Osteoblast (primary cell): ENCODE data around the gene MYMK. TPM values are rescaled to one million over a fixed set of nuclear protein-coding genes. Genes with fewer than 3 reads are reported as not detected.

Experiments
- DNase-seq: peaks from one replicate; pipeline ENCODE4 v3.0.0; 2011; ENCODE audit warnings: low spot score, mixed read lengths; ENCODE audit not compliant: insufficient read length; ENCODE audit errors: missing footprints
- H2AFZ ChIP-seq: 2 replicates; pipeline ENCODE4 v1.6.0; 2011; ENCODE audit warnings: mild to moderate bottlenecking, low read length
- H3K27ac ChIP-seq: 2 replicates; pipeline ENCODE4 v1.5.1; 2011; ENCODE audit warnings: mild to moderate bottlenecking, low read depth, low read length, moderate library complexity
- H3K27me3 ChIP-seq: 2 replicates; pipeline ENCODE4 v1.6.0; 2012; ENCODE audit warnings: mild to moderate bottlenecking, control low read depth, inconsistent platforms, low read length, moderate library complexity; ENCODE audit not compliant: insufficient read depth
- H3K36me3 ChIP-seq: 2 replicates; pipeline ENCODE4 v1.5.1; 2011; ENCODE audit warnings: mild to moderate bottlenecking, low read length, control low read depth, moderate library complexity; ENCODE audit not compliant: insufficient read depth
- H3K4me1 ChIP-seq: 2 replicates; pipeline ENCODE4 v1.5.1; 2011; ENCODE audit warnings: mild to moderate bottlenecking, low read length, control low read depth, moderate library complexity; ENCODE audit not compliant: insufficient read depth
- H3K4me2 ChIP-seq: 2 replicates; pipeline ENCODE4 v1.6.0; 2011; ENCODE audit warnings: mild to moderate bottlenecking, low read length; ENCODE audit not compliant: insufficient read depth
- H3K4me3 ChIP-seq: fragments of 200-600 bp; sonication (generic); 3 replicates; pipeline ENCODE4 v1.5.1; 2012; ENCODE audit warnings: mild to moderate bottlenecking, low read length, inconsistent platforms; ENCODE audit not compliant: insufficient read depth
- H3K79me2 ChIP-seq: 2 replicates; pipeline ENCODE4 v1.6.0; 2012; ENCODE audit warnings: mild to moderate bottlenecking, low read length, control low read depth, inconsistent platforms; ENCODE audit not compliant: insufficient read depth
- H3K9me3 ChIP-seq: 2 replicates; pipeline ENCODE4 v1.5.1; 2011; ENCODE audit warnings: low read depth, low read length, control low read depth
- H4K20me1 ChIP-seq: 2 replicates; pipeline ENCODE4 v1.6.0; 2012; ENCODE audit warnings: mild to moderate bottlenecking, low read length, control low read depth; ENCODE audit not compliant: insufficient read depth
- total RNA-seq: library from RNA; depleted of rRNA; stranded (reverse); fragments of >200 nt; gene quantifications from 2 replicates; pipeline ENCODE4 v1.2.3, GENCODE V29; 2012
- TF ChIP-seq, protein P1 (sequence below): IDR thresholded peaks from 2 replicates; pipeline ENCODE4 v1.5.1; 2011; ENCODE audit warnings: mild to moderate bottlenecking, low read depth, low read length, moderate library complexity; ENCODE audit errors: extremely low read depth

The MYMK gene
- total RNA-seq, 1 donor = not detected

DNA sequence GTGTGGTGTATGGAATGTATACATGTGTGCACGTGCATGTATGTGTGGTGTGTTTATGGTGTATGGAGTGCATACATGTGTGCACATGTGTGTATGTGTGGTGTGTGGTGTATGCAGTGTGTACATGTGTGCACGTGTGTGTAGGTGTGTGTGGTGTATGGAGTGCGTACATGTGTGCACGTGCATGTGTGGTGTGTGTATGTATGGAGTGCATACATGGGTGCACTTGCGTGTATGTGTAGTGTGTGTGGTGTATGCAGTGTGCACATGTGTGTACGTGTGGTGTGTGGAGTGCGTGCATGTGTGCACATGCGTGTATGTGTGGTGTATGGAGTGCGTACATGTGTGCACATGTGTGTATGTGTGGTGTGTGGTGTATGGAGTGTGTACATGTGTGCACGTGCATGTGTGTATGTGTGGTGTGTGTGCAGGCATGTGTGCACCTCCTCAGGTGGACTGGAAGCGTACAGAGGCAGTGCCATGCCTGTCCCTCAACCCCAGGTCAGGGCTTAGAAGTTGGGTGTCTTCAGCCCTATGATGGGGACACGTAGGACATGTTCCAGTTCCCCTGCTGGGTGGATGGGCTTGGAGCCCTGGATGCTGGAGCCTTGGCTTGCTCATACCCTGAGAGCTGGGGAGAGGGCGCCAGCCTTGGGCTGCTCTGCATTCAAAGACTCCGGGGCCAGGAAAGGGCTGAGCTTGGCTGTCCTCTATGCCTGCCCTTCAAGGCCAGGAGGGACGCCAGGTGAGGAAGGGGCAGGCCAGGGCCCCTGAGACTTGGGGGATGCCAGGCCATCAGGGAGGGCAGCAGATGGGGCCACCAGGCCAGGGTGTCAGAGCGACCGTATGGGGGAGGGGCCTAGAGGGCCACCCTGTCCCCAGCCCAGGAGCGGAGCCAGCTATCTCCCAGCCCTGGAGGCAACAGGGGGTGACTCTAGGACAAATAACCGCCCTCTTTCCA, 12.2 kb downstream of the MYMK start:
- Histone ChIP-seq H4K20me1 (no peaks in the 10 kb centered on the region), H3K4me2 (no peak overlapping the region), H3K27me3 (peaks cover 9% of the 10 kb centered on the region), H3K4me3 (no peak overlapping the region), H3K79me2 (no peaks in the 10 kb centered on the region), H3K4me1 (peaks cover 14% of the 10 kb centered on the region), H2AFZ (no peak overlapping the region), H3K9me3 (no peaks in the 10 kb centered on the region), H3K27ac (no peak overlapping the region), H3K36me3 (no peaks in the 10 kb centered on the region)
- TF ChIP-seq, protein P1, sequence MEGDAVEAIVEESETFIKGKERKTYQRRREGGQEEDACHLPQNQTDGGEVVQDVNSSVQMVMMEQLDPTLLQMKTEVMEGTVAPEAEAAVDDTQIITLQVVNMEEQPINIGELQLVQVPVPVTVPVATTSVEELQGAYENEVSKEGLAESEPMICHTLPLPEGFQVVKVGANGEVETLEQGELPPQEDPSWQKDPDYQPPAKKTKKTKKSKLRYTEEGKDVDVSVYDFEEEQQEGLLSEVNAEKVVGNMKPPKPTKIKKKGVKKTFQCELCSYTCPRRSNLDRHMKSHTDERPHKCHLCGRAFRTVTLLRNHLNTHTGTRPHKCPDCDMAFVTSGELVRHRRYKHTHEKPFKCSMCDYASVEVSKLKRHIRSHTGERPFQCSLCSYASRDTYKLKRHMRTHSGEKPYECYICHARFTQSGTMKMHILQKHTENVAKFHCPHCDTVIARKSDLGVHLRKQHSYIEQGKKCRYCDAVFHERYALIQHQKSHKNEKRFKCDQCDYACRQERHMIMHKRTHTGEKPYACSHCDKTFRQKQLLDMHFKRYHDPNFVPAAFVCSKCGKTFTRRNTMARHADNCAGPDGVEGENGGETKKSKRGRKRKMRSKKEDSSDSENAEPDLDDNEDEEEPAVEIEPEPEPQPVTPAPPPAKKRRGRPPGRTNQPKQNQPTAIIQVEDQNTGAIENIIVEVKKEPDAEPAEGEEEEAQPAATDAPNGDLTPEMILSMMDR = no peak
- peak; percentile 59 for DNase-seq

DNA sequence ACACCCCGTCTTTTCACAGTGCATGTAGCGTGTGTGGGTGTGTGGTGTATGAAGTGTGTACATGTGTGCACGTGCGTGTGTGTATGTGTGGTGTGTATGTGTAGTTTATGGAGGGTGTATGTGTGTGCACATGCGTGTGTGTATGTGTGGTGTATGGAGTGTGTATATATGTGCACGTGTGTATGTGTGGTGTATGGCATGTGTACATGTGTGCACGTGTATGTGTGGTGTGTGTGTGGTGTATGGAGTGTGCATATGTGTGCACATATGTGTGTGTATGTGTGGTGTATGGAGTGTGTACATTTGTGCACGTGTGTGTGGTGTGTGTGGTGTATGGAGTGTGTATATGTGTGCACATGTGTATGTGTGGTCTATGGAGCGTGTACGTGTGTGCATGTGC, 13.2 kb downstream of the MYMK start:
- no peaks in the 10 kb centered on the region for H3K79me2 ChIP-seq
- no peak overlapping the region for H3K27ac ChIP-seq
- TF ChIP-seq, protein P1 = no peak
- no peaks in the 10 kb centered on the region for H3K9me3 ChIP-seq
- DNase-seq = peak; percentile 30
- H3K4me1 ChIP-seq = peaks cover 22% of the 10 kb centered on the region
- no peak overlapping the region for H2AFZ ChIP-seq
- H3K4me3 ChIP-seq = no peak overlapping the region
- no peak overlapping the region for H3K4me2 ChIP-seq
- H4K20me1 ChIP-seq = no peaks in the 10 kb centered on the region
- no peaks in the 10 kb centered on the region for H3K36me3 ChIP-seq
- H3K27me3 ChIP-seq = peaks cover 9% of the 10 kb centered on the region

DNA sequence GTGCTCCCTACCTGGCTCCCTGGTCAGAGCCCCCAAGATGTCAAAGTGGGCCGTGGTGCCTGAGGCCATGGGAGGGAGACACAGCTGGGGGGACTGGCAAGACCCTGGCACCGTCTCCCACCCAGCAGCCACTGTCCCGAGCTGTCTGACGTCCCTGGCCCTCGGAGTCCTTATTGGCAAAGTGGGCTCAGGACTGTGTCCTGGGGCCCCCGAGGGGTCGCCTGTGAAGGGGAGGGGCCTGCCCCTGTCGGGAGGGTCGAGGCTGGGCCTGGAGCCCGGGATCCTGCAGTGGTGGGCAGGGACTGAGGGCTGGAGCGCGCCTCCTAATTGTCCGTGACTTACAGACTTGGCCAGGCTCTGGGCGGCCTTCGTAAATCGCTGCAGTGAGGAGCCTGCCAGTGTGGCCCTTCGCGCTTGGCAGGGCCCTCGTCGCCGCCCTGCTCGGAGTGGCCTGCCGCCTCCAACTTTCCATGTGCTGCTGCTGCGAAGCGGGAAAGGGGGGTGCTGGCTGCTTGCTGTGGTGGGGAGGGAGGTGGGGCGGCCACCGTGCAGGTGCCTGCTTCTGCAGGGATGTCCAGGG, 13.7 kb downstream of the MYMK start:
- Histone ChIP-seq H3K4me2 (no peak overlapping the region), H2AFZ (no peak overlapping the region), H3K4me1 (peaks cover 24% of the 10 kb centered on the region), H3K4me3 (no peak overlapping the region), H3K27ac (no peak overlapping the region), H4K20me1 (no peaks in the 10 kb centered on the region), H3K79me2 (no peaks in the 10 kb centered on the region), H3K9me3 (no peaks in the 10 kb centered on the region), H3K36me3 (no peaks in the 10 kb centered on the region), H3K27me3 (peaks cover 9% of the 10 kb centered on the region)
- DNase-seq = peak; percentile 13
- TF ChIP-seq, protein P1 = no peak
